CD4-positive, CD25-positive, alpha-beta regulatory T cell (primary cell): ENCODE data around the gene IQCH. TPM values are rescaled to one million over a fixed set of nuclear protein-coding genes. Genes with fewer than 3 reads are reported as not detected.

Source experiments
- ATAC-seq, 2 donors: fragments of 150-1000 bp; cut with Tn5 transposase; one replicate each; pipeline ENCODE4 v1.10.0; 2021; ENCODE audit warnings: low read depth in 2 of 2, moderate number of reproducible peaks in 2 of 2, moderate library complexity in 1 of 2
- DNase-seq, 3 donors: peaks; one replicate each; pipeline versions ENCODE4 v3.0.0 to v3.0.0-alpha.2; 2012 to 2022; ENCODE audit warnings: mixed read lengths in 1 of 3
- H3K27ac ChIP-seq: one replicate; pipeline ENCODE4 v1.7.0; 2013; ENCODE audit warnings: mild to moderate bottlenecking, low read length; ENCODE audit not compliant: insufficient read depth, poor library complexity, severe bottlenecking
- H3K27me3 ChIP-seq: one replicate; pipeline ENCODE4 v1.7.0; 2013; ENCODE audit warnings: low read length; ENCODE audit not compliant: control insufficient read depth, insufficient read depth
- H3K36me3 ChIP-seq: one replicate; pipeline ENCODE4 v1.7.0; 2013; ENCODE audit warnings: mild to moderate bottlenecking, low read length, moderate library complexity; ENCODE audit not compliant: control insufficient read depth, insufficient read depth
- H3K4me1 ChIP-seq: 2 replicates; pipeline ENCODE4 v1.7.0; 2013; ENCODE audit warnings: mild to moderate bottlenecking, low read length; ENCODE audit not compliant: insufficient read depth, control insufficient read depth, poor library complexity, severe bottlenecking
- H3K4me3 ChIP-seq: one replicate; pipeline ENCODE4 v1.7.0; 2013; ENCODE audit warnings: low read depth, mild to moderate bottlenecking, low read length, moderate library complexity
- H3K9me3 ChIP-seq, 2 experiments: 1 replicate in 1 of 2; 2 replicates in 1 of 2; pipeline ENCODE4 v1.7.0; 2013; ENCODE audit warnings: low read length in 2 of 2, mild to moderate bottlenecking in 1 of 2, moderate library complexity in 1 of 2; ENCODE audit not compliant: control insufficient read depth in 2 of 2
- H3K27ac Mint-ChIP-seq, 3 donors: one replicate each; pipeline ENCODE4 v1.8.0; 2020 to 2022; ENCODE audit warnings: mild to moderate bottlenecking in 3 of 3, mixed read lengths in 3 of 3, moderate library complexity in 2 of 3
- H3K27me3 Mint-ChIP-seq: one replicate; pipeline ENCODE4 v1.8.0; 2022; ENCODE audit warnings: mild to moderate bottlenecking, mixed read lengths
- H3K36me3 Mint-ChIP-seq: one replicate; pipeline ENCODE4 v1.8.0; 2020; ENCODE audit warnings: mixed read lengths
- H3K4me1 Mint-ChIP-seq, 4 donors: one replicate each; pipeline ENCODE4 v1.8.0; 2020 to 2022; ENCODE audit warnings: mixed read lengths in 4 of 4, mild to moderate bottlenecking in 1 of 4
- H3K4me3 Mint-ChIP-seq, 4 donors: one replicate each; pipeline ENCODE4 v1.8.0; 2020 to 2022; ENCODE audit warnings: mild to moderate bottlenecking in 4 of 4, mixed read lengths in 4 of 4, moderate library complexity in 3 of 4
- H3K9me3 Mint-ChIP-seq, 7 donors: one replicate each; pipeline ENCODE4 v1.8.0; 2020 to 2022; ENCODE audit warnings: mixed read lengths in 7 of 7, mild to moderate bottlenecking in 3 of 7, moderate library complexity in 2 of 7
- polyA plus RNA-seq, 4 donors: library from polyadenylated mRNA; unstranded; fragments of 300-500 nt; fragmentation: Illumina TruSeq; gene quantifications; one replicate each; pipeline ENCODE4 v1.2.3, GENCODE V29; 2021
- total RNA-seq: library from RNA; stranded (reverse); gene quantifications from one replicate; pipeline ENCODE4 v1.2.3, GENCODE V29; 2022

Gene IQCH
- total and polyA plus RNA-seq, 5 donors from 2014 or later = 0.32 to 0.54 (median 0.38) TPM; not detected in 2

- Histone ChIP-seq H3K27ac (no peak overlapping the region), H3K9me3 (no peaks in the 10 kb centered on the region), H3K4me1 (peaks cover 9% of the 10 kb centered on the region), H3K4me3 (no peak overlapping the region), H3K27me3 (no peaks in the 10 kb centered on the region), H3K36me3 (peaks cover 23% of the 10 kb centered on the region)
- ATAC-seq (no peak), DNase-seq (no peak)
- H3K27me3 Mint-ChIP-seq = no peaks in the 10 kb centered on the region
- H3K4me1 Mint-ChIP-seq = peaks cover 5 to 56% (median 33%) of the 10 kb centered on the region in 4 donors
- H3K4me3 Mint-ChIP-seq = peak overlapping the region in 1 of 4 donors; percentile 48
- peaks cover 31% of the 10 kb centered on the region for H3K36me3 Mint-ChIP-seq
- no peak overlapping the region for H3K27ac Mint-ChIP-seq
- H3K9me3 Mint-ChIP-seq = no peaks in the 10 kb centered on the region
These were observed 293.8 kb downstream of the IQCH start for GRCh38 chr15:67548236-67548852.

- H3K4me3 ChIP-seq = no peak overlapping the region
- Mint-ChIP-seq H3K4me1 (peaks cover 5 to 49% (median 26%) of the 10 kb centered on the region in 4 donors), H3K4me3 (peak overlapping the region in 2 of 4 donors; percentile 25 to 50), H3K36me3 (peaks cover 31% of the 10 kb centered on the region), H3K9me3 (no peaks in the 10 kb centered on the region), H3K27me3 (no peaks in the 10 kb centered on the region), H3K27ac (no peak overlapping the region)
- ATAC-seq (no peak), DNase-seq (no peak)
- no peaks in the 10 kb centered on the region for H3K9me3 ChIP-seq
- peaks cover 2% of the 10 kb centered on the region for H3K4me1 ChIP-seq
- no peak overlapping the region for H3K27ac ChIP-seq
- no peaks in the 10 kb centered on the region for H3K27me3 ChIP-seq
- H3K36me3 ChIP-seq = peaks cover 23% of the 10 kb centered on the region
These were observed 294.5 kb downstream of the IQCH start for GRCh38 chr15:67548862-67549651.

GRCh38 chr15:67549736-67550135, 295.1 kb downstream of the IQCH start:
- Histone ChIP-seq H3K4me3 (no peak overlapping the region), H3K27me3 (no peaks in the 10 kb centered on the region), H3K9me3 (no peaks in the 10 kb centered on the region), H3K27ac (no peak overlapping the region), H3K36me3 (peaks cover 23% of the 10 kb centered on the region), H3K4me1 (no peaks in the 10 kb centered on the region)
- Mint-ChIP-seq H3K9me3 (no peaks in the 10 kb centered on the region), H3K27me3 (no peaks in the 10 kb centered on the region), H3K36me3 (peaks cover 29% of the 10 kb centered on the region), H3K4me3 (no peak overlapping the region), H3K4me1 (peaks cover 6 to 42% (median 20%) of the 10 kb centered on the region in 4 donors), H3K27ac (no peak overlapping the region)
- no peak for DNase-seq
- no peak for ATAC-seq

GRCh38 chr15:67550522-67550921, 295.9 kb downstream of the IQCH start:
- no peaks in the 10 kb centered on the region for H3K9me3 ChIP-seq
- DNase-seq = no peak
- no peaks in the 10 kb centered on the region for H3K27me3 ChIP-seq
- Mint-ChIP-seq H3K4me1 (peaks cover 9 to 36% (median 15%) of the 10 kb centered on the region in 4 donors), H3K4me3 (no peak overlapping the region), H3K36me3 (peaks cover 29% of the 10 kb centered on the region), H3K27ac (no peak overlapping the region), H3K9me3 (no peaks in the 10 kb centered on the region), H3K27me3 (no peaks in the 10 kb centered on the region)
- H3K4me1 ChIP-seq = no peaks in the 10 kb centered on the region
- peaks cover 20% of the 10 kb centered on the region for H3K36me3 ChIP-seq
- H3K27ac ChIP-seq = no peak overlapping the region
- no peak for ATAC-seq
- no peak overlapping the region for H3K4me3 ChIP-seq

DNA sequence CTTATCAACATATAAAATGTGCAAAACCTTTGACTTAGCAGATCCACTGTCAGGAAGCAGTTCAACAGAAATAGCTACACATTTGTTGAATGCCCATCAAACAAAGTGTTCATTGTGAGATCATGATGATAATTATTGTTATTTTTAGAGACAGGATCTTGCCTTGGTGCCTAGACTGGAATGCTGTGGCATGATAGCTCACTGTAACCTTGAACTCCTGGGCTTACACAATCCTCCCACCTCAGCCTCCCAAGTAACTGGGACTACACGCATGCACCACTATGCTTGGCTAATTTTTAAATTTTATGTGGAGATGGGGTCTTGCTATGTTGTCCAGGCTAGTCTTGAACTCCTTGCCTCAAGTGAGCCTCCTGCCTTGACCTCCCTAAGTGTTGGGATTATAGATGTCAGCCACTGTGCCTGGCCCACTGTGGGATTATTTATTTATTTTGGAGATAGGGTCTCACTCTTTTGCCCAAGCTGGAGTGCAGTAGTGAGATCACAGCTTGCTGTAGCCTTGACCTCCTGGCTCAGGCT, 296.7 kb downstream of the IQCH start:
- H3K9me3 Mint-ChIP-seq = no peaks in the 10 kb centered on the region
- no peak overlapping the region for H3K4me3 Mint-ChIP-seq
- no peak overlapping the region for H3K27ac Mint-ChIP-seq
- H3K4me1 Mint-ChIP-seq = peaks cover 10 to 29% (median 15%) of the 10 kb centered on the region in 4 donors
- no peaks in the 10 kb centered on the region for H3K4me1 ChIP-seq
- H3K36me3 ChIP-seq = peaks cover 16% of the 10 kb centered on the region
- H3K9me3 ChIP-seq = no peaks in the 10 kb centered on the region
- H3K4me3 ChIP-seq = no peak overlapping the region
- H3K27me3 ChIP-seq = no peaks in the 10 kb centered on the region
- peaks cover 29% of the 10 kb centered on the region for H3K36me3 Mint-ChIP-seq
- no peak overlapping the region for H3K27ac ChIP-seq
- no peak for ATAC-seq
- no peak for DNase-seq
- no peaks in the 10 kb centered on the region for H3K27me3 Mint-ChIP-seq

Other genes starting within 250 kb of the IQCH start
- gene SMAD3, start 189.2 kb upstream of the IQCH start, total RNA-seq = 76.6 TPM
- 10 to 100 TPM; 12.0 to 17.0 (median 14.5) TPM for gene SMAD3, start 189.2 kb upstream of the IQCH start, polyA plus RNA-seq
- gene AAGAB, start 125 bp upstream of the IQCH start, total RNA-seq = 28.1 TPM
- gene AAGAB, start 125 bp upstream of the IQCH start, polyA plus RNA-seq = 10 to 100 TPM; 50.5 to 67.5 (median 55.2) TPM